Measurements from ENCODE around the gene ATP13A3. TPM values are rescaled to one million over a fixed set of nuclear protein-coding genes. Genes with fewer than 3 reads are reported as not detected.
"Not testable (repeated sequence)": the region's sequence is repeated elsewhere in the genome, so short reads cannot be mapped to it uniquely, and the experiment has no call there.

Gene ATP13A3
- polyA plus RNA-seq, 4 donors, result 8.1 to 65.9 (median 13.9) TPM

DNA sequence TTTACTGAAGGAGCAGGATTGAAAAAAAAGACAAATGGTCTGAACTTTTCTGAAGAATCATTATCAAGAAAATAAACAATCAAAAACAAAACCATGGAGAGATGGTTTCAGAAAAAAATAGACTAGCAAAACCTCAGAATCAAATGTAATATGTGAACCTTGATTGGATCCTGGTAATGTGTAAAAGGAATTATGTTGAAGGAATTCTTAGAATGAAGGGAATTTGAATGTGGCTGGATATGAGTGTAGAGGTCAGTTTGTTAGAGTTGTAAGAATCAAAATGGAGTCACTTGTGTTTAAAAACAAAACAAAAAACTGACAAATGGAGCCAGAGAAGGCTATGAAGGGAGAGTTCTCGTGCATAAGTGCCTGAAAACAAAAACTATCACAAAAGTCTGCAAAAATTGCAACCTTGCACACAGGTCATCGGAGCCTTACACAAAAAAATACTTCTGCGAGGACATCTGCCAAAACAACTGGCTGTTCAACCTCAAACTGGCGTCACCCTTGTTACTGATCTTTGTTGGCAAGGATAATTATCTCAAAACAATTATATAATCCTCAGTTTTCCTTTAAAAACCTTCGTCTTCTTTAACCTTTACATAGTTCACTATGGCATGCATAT is 19.1 kb upstream of the ATP13A3 start:
- Histone ChIP-seq H3K9me3 (ENCODE audit: control insufficient read depth in 2 of 2, insufficient read depth in 1 of 2, low read depth in 1 of 2, low read length in 1 of 2) (no peaks in the 10 kb centered on the region), H3K27me3 (ENCODE audit: control insufficient read depth in 3 of 3, insufficient read depth in 3 of 3, low read length in 3 of 3) (no peaks in the 10 kb centered on the region)

DNA sequence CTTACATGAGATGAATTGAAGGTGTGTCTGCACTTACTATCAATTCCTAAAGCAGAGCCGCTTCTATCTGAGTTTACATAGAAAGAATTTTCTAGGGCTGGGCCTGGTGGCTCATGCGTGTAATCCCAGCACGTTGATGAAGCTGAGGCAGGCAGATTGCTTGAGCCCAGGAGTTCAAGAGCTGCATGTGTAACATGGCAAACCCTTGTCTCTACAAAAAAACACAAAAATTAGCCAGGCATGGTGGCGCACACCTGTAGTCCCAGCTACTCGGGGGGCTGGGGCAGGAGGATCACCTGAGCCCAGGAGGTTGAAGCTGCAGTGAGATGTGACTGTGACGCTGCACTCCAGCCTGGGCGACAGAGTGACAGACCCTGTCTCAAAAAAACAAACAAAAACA is 18.1 kb upstream of the ATP13A3 start:
- Histone ChIP-seq H3K27me3 (ENCODE audit: control insufficient read depth in 3 of 3, insufficient read depth in 3 of 3, low read length in 3 of 3) (no peaks in the 10 kb centered on the region), H3K36me3 (ENCODE audit: control insufficient read depth in 3 of 3, insufficient read depth in 2 of 3, low read depth in 1 of 3, low read length in 3 of 3) (peaks cover 0 to 6% (median 0%) of the 10 kb centered on the region in 3 donors), H3K4me3 (ENCODE audit: low read depth in 1 of 3, low read length in 3 of 3) (no peak overlapping the region), H3K9me3 (ENCODE audit: control insufficient read depth in 2 of 2, insufficient read depth in 1 of 2, low read depth in 1 of 2, low read length in 1 of 2) (no peaks in the 10 kb centered on the region), H3K4me1 (ENCODE audit: control insufficient read depth in 3 of 3, insufficient read depth in 2 of 3, low read depth in 1 of 3, low read length in 2 of 3) (no peaks in the 10 kb centered on the region), H3K27ac (ENCODE audit: low read depth in 1 of 3, low read length in 2 of 3) (no peak overlapping the region)
- DNase-seq, result no peak
- 93 to 94% (median 94%) methylated on average over 7 of the region's 7 CpGs for WGBS, 3 donors
- no peak for FAIRE-seq

More for the DNA sequence above, 19.1 kb upstream of the ATP13A3 start:
- FAIRE-seq (no peak), DNase-seq (no peak)
- WGBS, 3 donors, result 81 to 90% (median 90%) methylated on average over 5 of the region's 5 CpGs
- no peaks in the 10 kb centered on the region for H3K4me1 ChIP-seq (ENCODE audit: control insufficient read depth in 3 of 3, insufficient read depth in 2 of 3, low read depth in 1 of 3, low read length in 2 of 3)
- H3K27ac ChIP-seq (ENCODE audit: low read depth in 1 of 3, low read length in 2 of 3), result no peak overlapping the region
- peaks cover 0 to 8% (median 0%) of the 10 kb centered on the region in 3 donors for H3K36me3 ChIP-seq (ENCODE audit: control insufficient read depth in 3 of 3, insufficient read depth in 2 of 3, low read depth in 1 of 3, low read length in 3 of 3)
- H3K4me3 ChIP-seq (ENCODE audit: low read depth in 1 of 3, low read length in 3 of 3), result no peak overlapping the region

DNA sequence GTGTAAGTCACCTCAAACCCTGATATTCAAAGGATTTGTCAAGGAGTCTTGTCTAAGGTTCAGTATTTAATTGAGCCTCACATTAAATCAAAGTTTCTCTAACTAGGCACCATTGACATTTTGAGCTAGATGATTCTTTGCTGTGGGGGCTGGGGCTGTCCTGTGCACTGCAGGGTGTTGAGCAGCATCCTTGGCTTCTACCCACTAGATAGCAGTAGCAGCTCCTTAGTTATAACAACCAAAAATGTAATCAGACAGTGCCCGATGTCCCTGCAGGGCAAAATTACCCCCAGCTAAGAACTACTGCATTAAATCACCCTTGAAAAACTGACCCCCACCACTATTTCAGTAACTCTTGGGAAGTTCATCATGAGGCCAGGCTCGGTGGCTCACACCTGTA is 17.3 kb upstream of the ATP13A3 start:
- 85 to 97% (median 93%) methylated on average over 2 of the region's 2 CpGs for WGBS, 3 donors
- no peak for DNase-seq
- no peak for FAIRE-seq

GRCh38 chr3:194503081-194503531 is 16.3 kb upstream of the ATP13A3 start:
- Histone ChIP-seq H3K36me3 (ENCODE audit: control insufficient read depth in 3 of 3, insufficient read depth in 2 of 3, low read depth in 1 of 3, low read length in 3 of 3) (peaks cover 0 to 6% (median 0%) of the 10 kb centered on the region in 3 donors), H3K27me3 (ENCODE audit: control insufficient read depth in 3 of 3, insufficient read depth in 3 of 3, low read length in 3 of 3) (no peaks in the 10 kb centered on the region), H3K27ac (ENCODE audit: low read depth in 1 of 3, low read length in 2 of 3) (no peak overlapping the region), H3K4me3 (ENCODE audit: low read depth in 1 of 3, low read length in 3 of 3) (no peak overlapping the region), H3K4me1 (ENCODE audit: control insufficient read depth in 3 of 3, insufficient read depth in 2 of 3, low read depth in 1 of 3, low read length in 2 of 3) (no peaks in the 10 kb centered on the region), H3K9me3 (ENCODE audit: control insufficient read depth in 2 of 2, insufficient read depth in 1 of 2, low read depth in 1 of 2, low read length in 1 of 2) (no peaks in the 10 kb centered on the region)
- DNase-seq, result no peak
- 92 to 98% (median 95%) methylated on average over 2 of the region's 2 CpGs for WGBS, 3 donors
- no peak for FAIRE-seq

More for the DNA sequence above, 17.3 kb upstream of the ATP13A3 start:
- Histone ChIP-seq H3K27me3 (ENCODE audit: control insufficient read depth in 3 of 3, insufficient read depth in 3 of 3, low read length in 3 of 3) (no peaks in the 10 kb centered on the region), H3K4me3 (ENCODE audit: low read depth in 1 of 3, low read length in 3 of 3) (no peak overlapping the region), H3K27ac (ENCODE audit: low read depth in 1 of 3, low read length in 2 of 3) (no peak overlapping the region), H3K9me3 (ENCODE audit: control insufficient read depth in 2 of 2, insufficient read depth in 1 of 2, low read depth in 1 of 2, low read length in 1 of 2) (no peaks in the 10 kb centered on the region), H3K4me1 (ENCODE audit: control insufficient read depth in 3 of 3, insufficient read depth in 2 of 3, low read depth in 1 of 3, low read length in 2 of 3) (no peaks in the 10 kb centered on the region), H3K36me3 (ENCODE audit: control insufficient read depth in 3 of 3, insufficient read depth in 2 of 3, low read depth in 1 of 3, low read length in 3 of 3) (peaks cover 0 to 6% (median 0%) of the 10 kb centered on the region in 3 donors)

DNA sequence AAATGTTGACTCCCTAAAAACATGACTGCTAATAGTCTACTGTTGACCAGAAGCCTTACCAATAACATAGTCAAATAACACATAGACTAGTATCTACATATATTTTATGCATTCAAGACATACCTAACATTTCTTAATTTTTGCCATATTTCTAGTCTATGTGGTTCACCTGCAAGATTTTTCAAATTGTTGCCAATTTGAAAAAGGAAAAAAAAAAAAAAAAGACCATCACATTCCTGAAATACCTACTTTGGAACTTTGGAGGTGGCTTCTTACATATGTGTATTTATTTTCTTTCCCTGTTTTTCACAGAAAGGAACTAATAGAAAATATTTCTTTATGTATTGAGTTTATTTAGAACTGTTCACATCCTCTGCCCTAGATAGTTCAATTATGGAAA is 13.4 kb upstream of the ATP13A3 start:
- no peaks in the 10 kb centered on the region for H3K9me3 ChIP-seq (ENCODE audit: control insufficient read depth in 2 of 2, insufficient read depth in 1 of 2, low read depth in 1 of 2, low read length in 1 of 2)
- DNase-seq (no peak), FAIRE-seq (no peak)
- H3K4me3 ChIP-seq (ENCODE audit: low read depth in 1 of 3, low read length in 3 of 3), result no peak overlapping the region
- H3K4me1 ChIP-seq (ENCODE audit: control insufficient read depth in 3 of 3, insufficient read depth in 2 of 3, low read depth in 1 of 3, low read length in 2 of 3), result peaks cover 0 to 4% (median 3%) of the 10 kb centered on the region in 3 donors
- no peaks in the 10 kb centered on the region for H3K27me3 ChIP-seq (ENCODE audit: control insufficient read depth in 3 of 3, insufficient read depth in 3 of 3, low read length in 3 of 3)
- peaks cover 0 to 6% (median 0%) of the 10 kb centered on the region in 3 donors for H3K36me3 ChIP-seq (ENCODE audit: control insufficient read depth in 3 of 3, insufficient read depth in 2 of 3, low read depth in 1 of 3, low read length in 3 of 3)
- H3K27ac ChIP-seq (ENCODE audit: low read depth in 1 of 3, low read length in 2 of 3), result no peak overlapping the region

DNA sequence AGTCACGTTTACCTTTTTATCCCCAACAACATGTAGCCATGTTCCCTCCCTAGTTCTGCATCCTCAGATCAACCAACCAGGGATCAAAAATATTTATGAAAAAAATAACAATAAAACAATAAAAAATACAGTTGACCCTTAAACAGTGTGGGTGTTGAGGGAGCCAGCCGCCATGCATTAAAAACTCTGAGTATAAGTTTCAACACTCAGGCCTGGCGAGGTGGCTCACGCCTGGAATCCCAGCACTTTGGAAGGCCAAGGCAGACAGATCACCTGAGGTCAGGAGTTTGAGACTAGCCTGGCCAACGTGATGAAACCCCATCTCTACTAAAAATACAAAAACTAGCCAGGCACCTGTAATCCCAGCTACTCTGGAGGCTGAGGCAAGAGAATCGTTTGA is 12.7 kb upstream of the ATP13A3 start:
- H3K27ac ChIP-seq (ENCODE audit: low read depth in 1 of 3, low read length in 2 of 3); H3K27me3 ChIP-seq (ENCODE audit: control insufficient read depth in 3 of 3, insufficient read depth in 3 of 3, low read length in 3 of 3); H3K36me3 ChIP-seq (ENCODE audit: control insufficient read depth in 3 of 3, insufficient read depth in 2 of 3, low read depth in 1 of 3, low read length in 3 of 3); DNase-seq; H3K9me3 ChIP-seq (ENCODE audit: control insufficient read depth in 2 of 2, insufficient read depth in 1 of 2, low read depth in 1 of 2, low read length in 1 of 2); FAIRE-seq; H3K4me1 ChIP-seq (ENCODE audit: control insufficient read depth in 3 of 3, insufficient read depth in 2 of 3, low read depth in 1 of 3, low read length in 2 of 3); H3K4me3 ChIP-seq (ENCODE audit: low read depth in 1 of 3, low read length in 3 of 3): not testable (repeated sequence)
- WGBS, 3 donors, result 74 to 94% (median 76%) methylated on average over 6 of the region's 6 CpGs

DNA sequence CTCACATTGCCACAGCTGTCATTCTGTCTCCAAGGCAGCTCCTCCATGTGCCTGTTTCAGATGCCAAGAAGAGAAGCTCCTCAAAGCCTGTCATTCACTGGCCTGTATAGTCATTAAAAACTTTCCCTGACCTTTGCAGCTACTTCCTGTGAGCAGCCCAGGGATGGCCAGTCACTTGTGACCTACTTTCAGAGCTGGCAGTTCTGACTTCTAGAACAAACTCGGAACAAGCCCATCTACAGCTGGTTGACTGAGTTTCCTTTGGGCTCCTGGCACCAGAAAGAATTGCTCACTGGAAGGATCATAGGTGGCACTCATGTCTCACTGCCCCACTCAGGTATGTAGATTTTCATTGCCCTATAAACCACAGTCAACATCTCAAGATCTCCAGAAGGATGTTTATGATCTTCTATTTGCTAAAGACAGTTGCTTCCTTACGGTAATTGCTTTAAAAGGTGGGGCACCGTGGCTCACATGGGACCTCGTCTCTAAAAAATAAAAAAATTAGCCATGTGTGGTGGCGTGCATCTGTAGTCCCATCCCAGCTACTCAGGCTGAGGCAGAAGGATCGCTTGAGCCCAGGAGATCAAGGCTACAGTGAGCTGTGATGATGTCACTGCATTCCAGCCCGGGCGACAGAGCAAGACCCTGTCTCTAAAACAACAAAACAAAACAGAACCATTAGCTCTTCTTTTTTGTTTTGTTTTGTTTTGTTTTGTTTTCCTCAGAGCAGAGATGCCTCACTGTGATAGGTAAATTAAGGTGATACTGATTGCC is 11.2 kb upstream of the ATP13A3 start:
- H3K4me1 ChIP-seq (ENCODE audit: control insufficient read depth in 3 of 3, insufficient read depth in 2 of 3, low read depth in 1 of 3, low read length in 2 of 3), result peaks cover 0 to 4% (median 3%) of the 10 kb centered on the region in 3 donors
- no peaks in the 10 kb centered on the region for H3K27me3 ChIP-seq (ENCODE audit: control insufficient read depth in 3 of 3, insufficient read depth in 3 of 3, low read length in 3 of 3)
- H3K9me3 ChIP-seq (ENCODE audit: control insufficient read depth in 2 of 2, insufficient read depth in 1 of 2, low read depth in 1 of 2, low read length in 1 of 2), result no peaks in the 10 kb centered on the region
- DNase-seq (no peak), FAIRE-seq (no peak)
- 65 to 76% (median 69%) methylated on average over 8 of the region's 8 CpGs for WGBS, 3 donors
- H3K36me3 ChIP-seq (ENCODE audit: control insufficient read depth in 3 of 3, insufficient read depth in 2 of 3, low read depth in 1 of 3, low read length in 3 of 3), result peaks cover 0 to 3% (median 0%) of the 10 kb centered on the region in 3 donors
- H3K27ac ChIP-seq (ENCODE audit: low read depth in 1 of 3, low read length in 2 of 3), result no peak overlapping the region
- no peak overlapping the region for H3K4me3 ChIP-seq (ENCODE audit: low read depth in 1 of 3, low read length in 3 of 3)

- no peaks in the 10 kb centered on the region for H3K36me3 ChIP-seq (ENCODE audit: control insufficient read depth in 3 of 3, insufficient read depth in 2 of 3, low read depth in 1 of 3, low read length in 3 of 3)
- H3K4me1 ChIP-seq (ENCODE audit: control insufficient read depth in 3 of 3, insufficient read depth in 2 of 3, low read depth in 1 of 3, low read length in 2 of 3), result peaks cover 0 to 4% (median 3%) of the 10 kb centered on the region in 3 donors
- H3K27me3 ChIP-seq (ENCODE audit: control insufficient read depth in 3 of 3, insufficient read depth in 3 of 3, low read length in 3 of 3), result no peaks in the 10 kb centered on the region
- 19 to 44% (median 33%) methylated on average over 7 of the region's 7 CpGs for WGBS, 3 donors
- FAIRE-seq (no peak), DNase-seq (peak; percentile 29 to 54)
- no peaks in the 10 kb centered on the region for H3K9me3 ChIP-seq (ENCODE audit: control insufficient read depth in 2 of 2, insufficient read depth in 1 of 2, low read depth in 1 of 2, low read length in 1 of 2)
- H3K4me3 ChIP-seq (ENCODE audit: low read depth in 1 of 3, low read length in 3 of 3), result no peak overlapping the region
- H3K27ac ChIP-seq (ENCODE audit: low read depth in 1 of 3, low read length in 2 of 3), result no peak overlapping the region
Observed at GRCh38 chr3:194496217-194496919, 9.6 kb upstream of the ATP13A3 start.
